ENCODE data around the gene CHCHD1. TPM values are rescaled to one million over a fixed set of nuclear protein-coding genes. Genes with fewer than 3 reads are reported as not detected.

CHCHD1 gene
- polyA plus RNA-seq, 2 of the 4 experiments (the other 2 are of a cell fraction), result 75.4 to 80.6 TPM

DNA sequence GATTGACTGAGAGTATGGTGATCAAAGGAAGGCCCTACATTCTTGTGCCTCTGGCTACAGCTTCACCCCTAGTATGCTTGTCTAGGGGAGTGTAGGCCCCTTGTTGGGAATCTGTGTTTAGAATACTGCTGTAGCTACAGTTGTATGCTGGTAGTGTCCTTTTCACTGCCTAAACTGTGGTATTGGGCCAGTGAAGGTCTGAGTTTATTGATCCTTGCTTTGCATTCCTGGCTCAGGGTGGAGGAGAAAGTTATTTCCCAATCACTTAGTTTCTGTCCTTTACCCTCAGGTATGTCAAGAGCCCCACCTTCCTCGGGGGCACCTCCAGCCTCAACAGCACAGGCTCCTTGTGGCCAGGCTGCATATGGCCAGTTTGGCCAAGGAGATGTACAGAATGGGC lies 31.0 kb upstream of the CHCHD1 start:
- DNase-seq (ENCODE audit: low read depth in 1 of 2, low spot score in 1 of 2) (no peak), ATAC-seq (no peak), FAIRE-seq (no peak)
- H3K4me2 ChIP-seq, result no peak overlapping the region
- peaks cover 2% of the 10 kb centered on the region; the same call in 1 of the 3 replicates for H3K4me1 ChIP-seq
- TF ChIP-seq ZC3H11A (IDR thresholded peaks at IDR 0.05) (no peak), RNF2 (IDR thresholded peaks at IDR 0.05; ENCODE audit: borderline replicate concordance, low read depth) (no peak), MYC (IDR thresholded peaks at IDR 0.05; ENCODE audit: borderline replicate concordance, low read length) (no peak), CHD2 (IDR thresholded peaks at IDR 0.05; ENCODE audit: low read length, partially characterized antibody) (no peak), SREBF2 (IDR thresholded peaks at IDR 0.05) (no peak), KDM5A (IDR thresholded peaks at IDR 0.05) (no peak), RARB (CRISPR knock-in tag; IDR thresholded peaks at IDR 0.05) (no peak), PHF8 (IDR thresholded peaks at IDR 0.05; ENCODE audit: borderline replicate concordance, low read depth) (no peak), EHMT2 (IDR thresholded peaks at IDR 0.05; ENCODE audit: low read depth) (no peak), MAFK (IDR thresholded peaks at IDR 0.05; ENCODE audit: partially characterized antibody) (no peak), CBX2 (IDR thresholded peaks at IDR 0.05; ENCODE audit: borderline replicate concordance, low read depth) (no peak), SMC3 (IDR thresholded peaks at IDR 0.05) (no peak), REST (IDR thresholded peaks at IDR 0.05) (no peak), TFCP2L1 (CRISPR knock-in tag; IDR thresholded peaks at IDR 0.05) (no peak)
- TF ChIP-seq, protein P1, sequence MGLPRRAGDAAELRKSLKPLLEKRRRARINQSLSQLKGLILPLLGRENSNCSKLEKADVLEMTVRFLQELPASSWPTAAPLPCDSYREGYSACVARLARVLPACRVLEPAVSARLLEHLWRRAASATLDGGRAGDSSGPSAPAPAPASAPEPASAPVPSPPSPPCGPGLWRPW (IDR thresholded peaks at IDR 0.05), result no peak
- ChIA-PET CTCF (interaction anchor here (1.2 to 1.4 kb wide), 2 partner anchors 13 to 129 kb away, joined by 4 to 5 read pairs; no protein-coding TSS in a partner anchor), POLR2A (no interaction called here)
- no peak overlapping the region for H3K4me3 ChIP-seq
- H3K27ac ChIP-seq, result no peak overlapping the region
- H3K9me3 ChIP-seq, result no peaks in the 10 kb centered on the region
- 13% methylated on average over 1 of the region's 1 CpG for whole genome bisulfite sequencing (ENCODE audit: missing lambda C conversion rate)

GRCh38 chr10:73756183-73756582 lies 25.7 kb upstream of the CHCHD1 start:
- H3K9me3 ChIP-seq, result no peaks in the 10 kb centered on the region
- FAIRE-seq (no peak), DNase-seq (ENCODE audit: low read depth in 1 of 2, low spot score in 1 of 2) (no peak), ATAC-seq (no peak)
- WGBS (ENCODE audit: missing lambda C conversion rate), result 96% methylated on average over 1 of the region's 1 CpG
- POLR2A ChIA-PET, result interaction anchor here (0.6 kb wide), 1 partner anchor 26 kb away, joined by 4 read pairs; no protein-coding TSS in a partner anchor
- H3K27ac ChIP-seq, result no peak overlapping the region
- CTCF ChIA-PET, result interaction anchor here (0.7 to 1.4 kb wide), 5 partner anchors 9 to 227 kb away, joined by 3 to 5 read pairs (median 3); partner anchors contain the start of gene CHCHD1
- H3K4me3 ChIP-seq, result no peak overlapping the region
- TF ChIP-seq REST (IDR thresholded peaks at IDR 0.05), result no peak
- TF ChIP-seq POLR2A (IDR thresholded peaks at IDR 0.05; ENCODE audit: low read length), result no peak
- no peak for TF ChIP-seq CBX2 (IDR thresholded peaks at IDR 0.05; ENCODE audit: borderline replicate concordance, low read depth)
- no peak for TF ChIP-seq MYC (IDR thresholded peaks at IDR 0.05; ENCODE audit: borderline replicate concordance, low read length)
- TF ChIP-seq RFX5 (IDR thresholded peaks at IDR 0.05), result no peak
- TF ChIP-seq CHD2 (IDR thresholded peaks at IDR 0.05; ENCODE audit: low read length, partially characterized antibody), result no peak
- no peak for TF ChIP-seq HOXB13 (CRISPR knock-in tag; IDR thresholded peaks at IDR 0.05; ENCODE audit: low read depth)
- TF ChIP-seq HOXA7 (CRISPR knock-in tag; IDR thresholded peaks at IDR 0.05), result no peak
- no peak for TF ChIP-seq NR3C1 (IDR thresholded peaks at IDR 0.05)
- no peak for TF ChIP-seq USF2 (IDR thresholded peaks at IDR 0.05)
- no peak for TF ChIP-seq ZNF302 (CRISPR knock-in tag; IDR thresholded peaks at IDR 0.05)
- TF ChIP-seq, protein P1 (IDR thresholded peaks at IDR 0.05), result no peak
- no peak for TF ChIP-seq MAFK (IDR thresholded peaks at IDR 0.05; ENCODE audit: partially characterized antibody)
- no peak for TF ChIP-seq JUN (IDR thresholded peaks at IDR 0.05)
- TF ChIP-seq TFCP2L1 (CRISPR knock-in tag; IDR thresholded peaks at IDR 0.05), result no peak
- no peak overlapping the region for H3K4me2 ChIP-seq
- H3K4me1 ChIP-seq, result no peaks in the 10 kb centered on the region

Data from A549 (cell line).